CD4-positive, alpha-beta T cell treated with Interferon gamma for 1 hour (primary cell): Measurements from ENCODE around the gene PRKN.

Experiments used
- DNase-seq: peaks from one replicate; pipeline ENCODE4 v3.0.0-alpha.2; 2020

The PRKN gene

DNA sequence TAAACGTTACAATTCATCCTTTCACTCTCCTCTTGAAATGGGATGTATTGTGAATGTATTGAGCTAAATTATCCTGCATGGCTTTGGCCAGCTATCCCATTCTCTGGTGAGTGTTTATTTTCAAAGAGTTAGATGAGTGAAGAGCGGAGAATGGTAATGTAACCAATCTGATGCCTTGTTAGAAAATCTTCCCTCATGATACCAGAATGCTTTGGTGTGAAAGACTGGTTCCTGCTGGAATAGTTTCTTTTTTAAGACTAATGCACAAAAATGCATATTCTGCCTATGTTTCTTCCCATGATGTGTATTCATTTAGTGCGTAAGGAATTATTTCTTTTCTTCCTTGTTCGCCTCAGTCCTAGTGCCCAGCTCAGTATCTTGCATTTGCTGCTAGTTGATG, 506.7 kb downstream of the PRKN start:
- no peak for DNase-seq

DNA sequence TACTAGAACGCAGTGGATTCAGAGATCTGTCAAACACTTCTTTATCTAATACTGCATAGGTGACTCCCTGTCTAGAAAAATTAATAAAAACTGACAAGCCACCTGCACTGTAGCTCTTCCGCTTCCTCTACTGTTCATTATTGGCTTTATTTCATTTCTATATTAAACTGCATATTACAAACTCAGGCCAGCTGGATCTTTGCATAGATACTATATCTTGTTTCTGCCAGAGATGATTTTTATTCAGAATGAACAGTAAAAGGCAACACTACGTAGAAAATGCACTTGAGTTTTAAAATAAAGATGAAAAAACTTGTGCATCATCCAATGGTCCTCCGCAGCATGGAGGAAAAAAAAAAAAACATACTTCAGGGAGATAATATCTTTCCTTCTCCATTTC, 508.3 kb downstream of the PRKN start:
- no peak for DNase-seq

DNA sequence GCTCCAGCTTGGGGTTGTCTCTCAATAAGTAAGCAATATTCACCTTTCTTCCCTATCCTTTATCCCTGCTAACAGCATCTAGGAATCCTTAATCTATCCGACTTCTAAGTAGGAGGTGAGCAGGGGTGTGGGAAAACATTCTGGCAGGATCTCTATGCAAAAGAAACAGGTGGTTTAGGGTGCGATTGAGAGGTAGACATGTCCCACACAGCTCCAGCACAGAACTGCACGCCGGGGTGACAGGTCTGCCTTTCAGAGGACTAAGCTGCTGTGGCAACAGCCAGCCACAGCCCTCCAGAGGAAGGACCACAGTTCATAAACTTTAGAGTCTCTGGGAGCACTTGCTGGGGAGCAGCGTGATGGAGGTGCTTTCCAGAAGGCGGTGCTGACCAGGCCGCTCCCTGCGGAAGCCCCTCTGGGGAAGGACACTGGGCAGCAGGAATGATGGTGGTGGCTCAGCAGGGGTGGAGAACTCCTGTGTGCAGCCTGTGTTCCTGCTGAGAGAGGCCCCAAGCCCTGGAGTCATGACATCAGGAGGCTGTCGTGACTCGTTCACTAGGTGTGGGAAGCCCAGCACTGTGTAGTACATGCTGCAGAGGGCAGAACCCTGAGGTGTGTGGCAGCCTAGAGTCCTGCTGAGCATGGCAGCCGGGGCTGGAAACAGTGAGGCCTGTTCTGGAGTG, 509.6 kb downstream of the PRKN start:
- DNase-seq = no peak

DNA sequence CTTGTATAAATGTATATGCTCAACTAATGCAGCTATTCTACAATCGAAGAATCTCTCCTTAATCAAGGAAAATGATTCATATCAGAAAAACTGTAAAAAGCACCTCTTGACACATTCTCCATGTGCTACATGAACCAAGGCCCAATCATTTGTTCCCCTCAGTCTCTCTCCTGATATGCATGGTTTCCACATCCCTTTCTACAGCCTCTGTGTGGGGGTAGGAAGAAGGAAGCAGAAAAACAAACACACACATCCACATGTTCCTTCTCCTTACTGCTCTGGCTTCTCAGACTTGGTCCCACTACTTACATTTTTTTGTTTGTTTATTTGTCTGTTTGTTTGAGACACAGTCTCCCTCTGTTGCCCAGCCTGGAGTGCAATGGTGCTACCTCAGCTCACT, 510.5 kb downstream of the PRKN start:
- no peak for DNase-seq

DNA sequence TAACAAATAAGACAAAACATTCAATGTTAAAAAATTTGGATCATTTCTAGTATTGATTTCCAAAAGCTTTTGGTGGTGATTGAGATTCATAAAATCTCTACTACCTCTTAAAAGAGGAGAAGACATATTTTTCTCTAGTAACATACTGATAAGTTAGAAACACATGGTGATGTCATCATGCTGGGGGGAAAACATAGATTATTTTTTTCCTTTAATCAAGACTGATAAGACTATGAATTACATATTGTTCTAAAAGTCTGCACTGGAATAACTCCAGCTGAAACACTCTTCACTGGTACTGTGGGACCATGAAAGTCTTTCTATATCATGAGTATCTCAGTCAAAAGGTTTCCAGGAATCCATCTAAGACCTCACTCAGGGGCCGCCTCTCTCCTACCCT, 515.8 kb downstream of the PRKN start:
- no peak for DNase-seq

DNA sequence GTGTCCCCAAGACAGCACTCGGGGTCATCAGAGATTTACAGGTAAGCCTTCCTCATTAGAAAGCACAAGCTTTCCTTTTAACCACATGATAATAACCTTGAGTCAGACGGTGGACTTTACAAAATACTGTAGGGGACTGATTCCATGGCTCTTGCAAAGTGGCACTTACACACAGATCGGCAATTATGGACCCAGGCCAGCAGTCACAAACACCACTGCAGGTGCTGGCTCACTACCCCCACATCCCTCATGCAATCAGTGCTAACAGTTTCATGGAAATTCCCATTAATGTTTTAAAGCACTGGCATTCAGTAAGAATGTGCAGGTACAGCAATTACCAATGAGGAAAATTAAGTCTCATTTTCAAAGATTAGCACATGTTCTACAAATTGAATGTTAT, 516.5 kb downstream of the PRKN start:
- no peak for DNase-seq

DNA sequence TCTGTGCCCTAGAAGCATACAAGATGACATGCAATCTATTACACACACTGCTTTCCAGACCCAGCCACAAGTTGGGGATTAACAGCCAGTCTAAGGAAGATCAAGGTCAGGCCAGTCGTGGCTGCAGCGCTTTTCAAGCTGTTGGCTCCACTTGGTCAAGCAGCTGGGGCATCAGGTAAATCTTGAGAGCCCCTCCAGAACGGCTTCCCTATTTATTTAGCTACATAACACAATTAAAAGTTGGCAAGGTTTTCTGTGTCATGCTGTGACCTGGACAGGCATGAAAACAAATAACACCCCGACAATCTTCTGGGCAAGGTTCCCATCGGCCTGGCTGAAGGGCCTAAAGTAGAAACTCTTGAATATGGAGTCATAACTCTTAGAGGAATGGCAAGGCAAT, 524.3 kb downstream of the PRKN start:
- DNase-seq = no peak

DNA sequence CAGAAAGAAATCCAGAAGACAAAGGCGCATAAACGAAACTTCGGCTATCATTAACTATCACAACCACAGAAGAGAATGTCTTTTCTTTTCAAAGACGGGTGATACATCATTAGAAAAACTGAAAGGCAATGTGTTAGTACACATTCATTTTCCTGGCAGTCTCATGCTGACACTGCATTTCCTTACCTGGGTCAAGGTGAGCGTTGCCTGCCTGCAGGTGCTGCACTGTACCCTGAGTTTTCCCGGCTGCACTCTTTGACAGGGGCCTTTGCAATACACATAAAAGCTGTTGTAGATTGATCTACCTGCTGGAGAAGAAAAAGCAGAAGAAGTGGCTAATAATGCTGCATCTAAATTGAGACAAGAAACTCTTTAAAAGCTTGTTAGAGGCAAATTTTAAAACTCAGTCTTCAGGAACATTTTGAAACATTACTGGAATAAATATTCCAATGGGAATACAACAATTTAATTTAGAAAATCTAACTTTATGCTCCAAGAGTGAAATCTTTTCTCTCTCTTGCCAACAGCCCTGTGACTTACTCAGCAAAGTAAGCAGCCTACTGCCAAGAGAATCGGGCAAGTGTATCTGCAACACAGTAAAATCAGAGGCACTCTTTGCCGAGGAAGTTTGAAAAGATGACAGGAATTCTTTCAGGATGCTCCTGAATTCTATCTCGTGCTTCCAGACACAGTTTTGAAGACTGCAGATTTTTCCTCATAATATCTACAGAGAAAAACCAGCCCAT, 526.4 kb downstream of the PRKN start:
- DNase-seq = no peak

DNA sequence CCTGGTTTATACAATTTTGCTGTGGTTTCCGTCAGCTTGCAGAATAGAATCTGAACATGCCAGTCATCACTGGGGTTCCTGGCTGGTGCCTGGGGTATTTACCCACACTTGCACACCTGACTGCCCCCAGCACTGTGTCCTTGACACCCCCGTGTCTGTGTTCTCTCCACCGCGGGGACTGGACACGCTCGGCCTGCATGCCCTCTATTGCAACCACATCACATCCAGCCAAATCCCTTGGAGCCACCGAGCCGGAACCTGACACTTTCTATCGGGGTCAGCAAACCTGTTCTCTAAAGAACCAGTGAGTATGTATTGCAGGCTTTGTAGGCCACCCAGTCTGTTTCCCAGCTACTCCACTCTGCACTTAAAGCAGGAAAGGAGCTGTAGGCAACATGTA, 527.5 kb downstream of the PRKN start:
- DNase-seq = no peak

DNA sequence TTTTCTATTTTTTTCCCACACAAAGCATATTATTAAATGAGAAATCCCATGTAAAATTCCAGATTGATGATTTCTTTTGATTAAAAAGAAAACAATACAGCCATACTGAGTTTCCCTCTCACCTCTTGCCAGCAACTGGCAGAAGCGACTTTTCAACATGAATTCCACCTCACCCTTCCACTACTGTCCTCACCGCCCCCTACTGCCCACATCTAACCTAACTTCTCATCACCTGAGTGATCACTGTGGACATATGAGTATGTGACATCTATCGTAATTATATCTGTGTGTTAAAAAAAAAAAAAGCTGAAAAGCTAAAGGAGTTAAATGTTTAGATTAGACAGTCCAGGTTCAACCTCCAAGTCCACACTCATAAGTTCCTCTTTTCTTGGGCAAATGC, 528.6 kb downstream of the PRKN start:
- no peak for DNase-seq

DNA sequence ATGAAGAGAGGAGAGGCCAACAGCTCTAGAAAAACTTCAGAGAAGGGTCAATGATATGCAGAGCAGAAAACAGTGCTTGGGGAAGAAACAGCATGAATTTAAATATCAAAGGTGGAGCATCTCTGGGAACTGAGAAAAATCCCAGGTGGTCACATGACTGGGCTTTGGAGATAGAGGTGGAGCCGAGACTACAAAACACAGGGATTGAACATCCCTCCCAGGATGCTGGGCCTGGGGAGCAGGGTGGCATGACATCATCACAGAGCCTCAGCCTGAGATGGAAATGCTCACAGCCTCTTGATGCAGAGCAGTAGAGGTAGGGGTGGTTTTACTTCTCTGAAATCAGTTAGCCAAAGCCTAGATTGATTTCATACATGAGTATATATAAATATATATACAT, 529.5 kb downstream of the PRKN start:
- DNase-seq = no peak

DNA sequence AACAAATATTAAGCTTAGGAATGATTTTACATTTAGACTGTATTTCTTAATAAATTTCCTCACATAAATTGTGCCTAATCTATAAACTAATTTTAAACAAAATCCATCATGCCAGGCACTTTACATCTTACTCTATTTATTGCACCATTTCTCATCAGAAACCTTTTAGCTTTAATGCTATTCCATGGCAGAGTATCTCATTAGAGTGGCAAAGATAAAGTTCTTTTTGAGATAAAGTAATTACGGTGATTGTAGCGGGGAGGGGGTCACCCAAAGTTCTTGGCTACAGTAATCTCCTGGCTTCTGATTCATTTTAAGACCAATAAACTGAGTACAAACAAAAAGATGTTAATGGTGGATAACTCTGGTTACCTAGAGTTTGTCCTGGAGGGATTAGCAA, 532.1 kb downstream of the PRKN start:
- no peak for DNase-seq

DNA sequence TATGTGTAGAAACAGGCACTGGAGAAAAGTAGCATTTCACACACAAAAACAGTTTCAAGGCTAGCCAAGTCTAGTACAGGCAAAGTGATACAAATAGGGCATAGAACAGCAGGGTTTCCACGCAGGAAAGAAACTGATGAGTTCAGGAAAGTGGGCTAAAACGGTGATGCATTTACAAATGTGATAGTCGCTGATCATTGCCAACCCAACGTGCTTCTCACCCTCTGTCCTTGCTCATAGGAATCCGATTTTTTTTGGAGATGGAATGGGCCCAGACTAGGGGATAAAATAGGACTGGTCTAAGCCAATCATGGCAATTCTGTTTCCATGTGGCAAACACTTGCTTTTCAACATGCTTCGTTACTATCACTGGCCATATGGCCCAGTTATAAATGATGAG, 536.6 kb downstream of the PRKN start:
- no peak for DNase-seq

DNA sequence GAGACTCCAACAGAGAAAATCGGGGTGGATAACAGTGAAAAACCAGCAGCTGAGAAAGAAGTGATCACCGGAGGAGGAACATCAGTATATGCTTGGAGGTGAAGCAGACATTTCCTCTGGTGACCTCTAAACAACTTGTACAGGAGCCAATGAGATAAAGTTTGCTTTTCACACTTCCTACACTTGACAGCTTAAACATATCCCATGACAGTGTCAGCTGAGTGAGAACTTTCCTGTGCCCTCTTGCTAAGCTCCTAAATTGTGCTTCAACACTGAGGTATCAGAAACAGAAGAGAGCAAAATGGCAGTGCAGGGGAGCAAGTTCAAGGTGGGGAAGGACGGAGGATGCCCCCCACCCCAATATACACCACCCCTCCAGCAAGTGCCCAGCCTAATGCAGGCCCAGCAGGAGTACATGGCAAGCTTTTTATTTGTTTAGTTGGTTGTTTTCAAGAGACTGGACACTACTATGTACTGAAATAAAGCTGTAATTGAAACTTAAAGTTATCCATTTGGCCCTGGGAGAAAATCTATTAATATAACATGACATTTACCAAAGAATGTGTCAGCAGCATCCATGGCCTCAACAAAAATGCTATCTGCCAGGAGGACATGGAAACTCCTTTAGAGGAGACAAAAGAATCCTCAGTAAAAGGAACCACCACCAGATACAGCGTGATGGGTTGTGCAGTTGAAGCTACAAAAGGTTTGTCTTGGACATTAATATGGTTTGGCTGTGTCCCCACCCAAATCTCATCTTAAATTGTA, 540.2 kb downstream of the PRKN start:
- DNase-seq = no peak

DNA sequence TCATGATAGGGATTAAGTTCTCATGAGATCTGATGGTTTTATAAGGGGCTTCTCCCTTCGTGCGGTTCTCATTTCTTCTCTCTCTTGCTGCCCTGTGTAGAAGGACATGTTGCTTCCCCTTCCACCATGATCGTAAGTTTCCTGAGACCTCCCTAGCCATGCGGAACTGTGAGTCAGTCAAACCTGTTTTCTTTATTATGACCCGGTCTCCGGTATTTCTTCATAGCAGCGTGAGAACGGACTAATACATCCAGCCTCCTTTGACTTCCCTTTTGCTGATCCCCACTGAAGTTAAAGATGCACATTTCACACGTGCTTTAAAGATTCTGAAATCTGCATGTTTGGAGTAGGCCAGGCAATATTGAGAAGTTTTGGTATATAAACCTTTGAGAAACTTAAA, 543.1 kb downstream of the PRKN start:
- DNase-seq = peak; percentile 35

DNA sequence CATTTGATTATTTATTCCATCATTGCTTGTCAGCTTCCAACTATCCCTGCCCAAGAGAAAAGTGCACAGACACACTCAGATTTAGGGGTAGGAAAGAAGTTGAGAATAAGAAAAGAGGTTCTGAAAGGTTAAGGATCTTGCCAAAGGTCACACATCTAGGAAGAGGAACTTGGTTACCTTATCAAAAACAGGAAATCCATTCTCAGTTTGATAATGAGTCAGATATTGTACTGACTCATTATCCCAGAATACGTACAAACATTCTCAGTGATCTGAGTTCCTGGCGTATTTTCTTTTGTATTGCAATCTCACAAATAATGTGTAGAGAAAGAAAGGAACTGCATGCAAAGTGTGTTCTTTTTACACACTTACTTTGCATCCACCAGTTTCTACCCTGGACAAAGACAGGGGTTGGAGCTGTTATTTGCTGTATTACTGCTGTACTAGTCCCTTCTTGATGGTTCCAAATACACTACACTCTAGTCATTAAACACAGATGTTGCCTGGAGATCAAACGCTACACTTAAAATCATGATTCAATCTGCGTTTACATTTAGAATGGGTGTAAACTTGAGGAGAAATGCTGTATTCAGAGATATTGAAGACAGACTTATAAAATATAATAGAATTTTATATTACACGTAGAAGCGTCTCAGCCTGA, 545.7 kb downstream of the PRKN start:
- no peak for DNase-seq

DNA sequence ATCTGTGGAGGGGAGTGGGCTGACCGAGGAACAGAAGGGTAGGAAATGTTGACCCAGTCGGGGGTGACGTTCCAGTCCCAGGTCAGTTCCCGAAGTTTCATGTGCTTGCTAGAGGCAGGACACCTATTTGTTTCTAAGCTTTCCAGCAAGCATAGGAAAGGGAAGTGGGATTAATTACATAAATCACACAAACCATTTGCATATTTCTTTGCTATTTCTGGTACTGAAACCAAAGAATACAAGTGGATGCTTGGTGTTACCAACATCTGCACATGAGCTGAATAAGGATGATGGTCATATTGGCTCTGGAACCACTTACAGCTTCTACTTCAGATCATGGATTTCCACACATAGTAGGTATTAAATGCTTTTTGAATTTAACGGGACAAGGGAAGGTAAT, 546.5 kb downstream of the PRKN start:
- DNase-seq = no peak

DNA sequence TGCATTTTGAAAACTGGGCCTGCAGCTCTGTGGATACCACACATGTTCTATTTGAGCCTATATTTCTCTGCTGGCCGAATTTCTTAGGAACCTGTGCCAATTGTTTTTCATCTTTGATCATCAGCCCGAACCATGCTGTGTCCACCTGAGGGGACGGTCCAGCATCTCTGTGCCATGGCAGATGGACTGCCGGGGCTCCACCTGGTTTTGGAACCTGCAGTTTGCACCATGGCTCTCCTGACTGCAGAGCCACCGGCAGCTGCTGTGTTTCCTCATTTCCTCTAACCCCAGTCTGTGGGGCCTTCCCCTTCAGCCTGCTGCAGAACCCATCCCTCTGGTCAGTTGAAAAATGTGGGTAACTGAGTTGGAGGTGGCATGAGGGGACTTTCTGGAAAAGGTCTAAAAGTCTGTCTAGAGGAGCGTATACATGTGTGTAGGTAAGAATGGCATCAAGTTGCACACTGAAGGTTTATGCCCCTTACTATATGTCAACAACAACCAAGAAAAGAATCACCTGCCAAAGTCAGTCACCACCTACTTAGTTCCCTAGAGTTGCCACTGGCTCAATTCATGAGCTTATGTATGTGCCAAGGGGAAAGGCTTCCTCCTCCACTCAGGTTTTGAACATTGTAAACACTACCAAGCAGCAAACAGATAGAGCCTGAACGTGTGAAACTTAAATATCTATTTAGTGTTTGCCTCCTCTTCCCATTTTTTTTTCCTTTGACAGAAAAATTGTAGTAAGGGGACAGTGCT, 548.2 kb downstream of the PRKN start:
- DNase-seq = no peak

DNA sequence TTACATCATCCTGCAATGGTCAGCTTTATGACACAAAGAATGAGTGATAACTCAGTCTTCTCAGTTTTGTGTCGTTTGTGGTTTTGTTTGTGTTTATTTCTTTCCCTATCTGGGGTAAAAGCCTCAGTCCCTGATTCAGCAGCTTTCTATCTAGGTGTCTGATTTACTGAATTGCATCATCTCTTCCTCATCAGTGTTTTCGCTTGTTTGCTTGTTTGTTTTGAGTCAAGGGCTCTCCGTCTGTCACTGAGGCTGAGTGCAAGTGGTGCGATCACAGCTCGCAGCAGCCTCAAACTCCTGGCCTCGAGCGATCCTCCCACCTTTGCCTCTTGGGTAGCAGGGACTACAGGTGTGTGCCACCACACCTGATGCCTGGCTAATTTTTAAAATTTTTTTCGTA, 548.9 kb downstream of the PRKN start:
- no peak for DNase-seq

DNA sequence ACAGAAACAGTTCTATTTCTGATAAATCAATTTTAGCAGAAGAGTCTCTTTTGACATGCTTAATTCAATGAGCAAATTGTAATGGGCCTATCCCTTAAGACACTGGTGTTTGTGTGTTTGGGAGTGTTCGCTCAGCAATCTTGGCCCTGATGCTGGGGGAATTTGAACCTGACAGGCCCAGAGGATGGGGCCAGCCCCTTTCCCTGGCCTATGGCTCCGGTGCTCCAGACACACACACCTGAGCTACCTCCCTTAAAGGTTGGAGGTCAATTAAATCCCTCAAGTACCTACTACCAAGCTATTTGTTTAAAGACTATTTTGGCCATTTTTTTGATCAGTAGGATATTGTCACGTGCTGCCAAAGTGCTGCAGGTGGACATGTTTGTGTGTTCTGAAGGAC, 549.3 kb downstream of the PRKN start:
- no peak for DNase-seq

DNA sequence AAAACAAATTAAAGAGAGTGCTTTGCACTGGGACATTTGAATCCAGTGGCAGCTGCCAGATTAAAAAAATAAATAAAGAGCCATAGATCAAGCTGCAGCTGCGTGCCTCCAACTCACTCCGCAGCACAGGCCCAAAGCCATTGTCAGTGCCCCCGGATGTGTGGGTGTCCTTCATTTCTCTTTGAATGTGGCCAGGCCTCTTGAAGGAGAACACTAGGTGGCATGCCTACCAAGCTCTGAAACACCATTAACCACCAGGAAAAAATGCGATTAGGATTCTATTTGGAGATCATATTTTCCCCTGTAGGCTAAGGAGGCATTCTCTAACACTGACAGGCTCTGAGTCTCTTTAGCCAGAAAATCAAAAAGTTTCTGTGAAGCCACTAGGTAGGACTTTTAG, 549.8 kb downstream of the PRKN start:
- no peak for DNase-seq

DNA sequence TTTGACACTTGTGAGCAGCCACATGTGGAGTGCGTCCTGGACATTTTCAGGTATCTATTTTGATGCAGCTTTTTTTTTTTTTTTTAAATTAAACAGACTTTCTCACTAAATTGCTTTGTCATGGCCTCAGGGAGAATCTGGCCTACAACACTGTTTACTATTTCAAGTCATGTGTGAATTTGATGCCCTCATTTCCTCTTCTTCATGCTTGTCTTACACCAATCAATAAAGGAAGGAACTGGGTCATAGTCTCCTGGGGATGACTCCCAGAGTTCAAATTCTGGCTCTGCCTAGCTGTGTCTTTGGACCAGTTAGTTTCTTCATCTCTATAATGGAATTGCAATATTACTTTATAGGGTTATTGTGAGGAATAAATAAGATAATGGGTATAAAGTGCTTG, 554.1 kb downstream of the PRKN start:
- no peak for DNase-seq

DNA sequence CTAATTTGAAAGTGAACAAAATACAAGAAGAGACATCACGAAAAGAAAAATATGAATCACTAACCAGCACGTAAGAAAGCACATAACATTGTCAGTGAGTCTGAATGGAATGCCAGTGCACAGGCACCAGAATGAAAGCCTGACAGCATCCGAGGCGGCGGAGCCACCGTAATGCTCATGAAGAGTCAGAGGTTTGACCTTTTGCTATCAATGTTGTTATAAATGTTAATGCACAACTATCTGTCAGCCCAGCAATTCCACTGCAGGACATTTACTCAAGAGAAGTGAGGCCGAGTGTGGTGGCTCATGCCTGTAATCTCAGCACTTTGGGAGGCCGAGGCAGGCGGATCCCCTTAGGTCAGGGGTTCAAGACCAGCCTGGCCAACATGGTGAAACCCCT, 562.1 kb downstream of the PRKN start:
- no peak for DNase-seq
